Breast epithelium (tissue), 3 donors: ENCODE data around the gene KPTN.

Experiments used
- POLR2A ChIP-seq: fragments of 450-650 bp; IDR thresholded peaks from one replicate; pipeline ENCODE4 v1.6.1; 2016; ENCODE audit warnings: antibody characterized with exemption, mild to moderate bottlenecking, moderate library complexity
- POLR2AphosphoS5 ChIP-seq, 3 donors: sonication (generic); formaldehyde crosslinking; IDR thresholded peaks; one replicate each; pipeline ENCODE4 v1.6.1; 2017; ENCODE audit warnings: antibody characterized with exemption in 3 of 3

GRCh38 chr19:47450478-47450877 lies 33.5 kb downstream of the KPTN start:
- TF ChIP-seq POLR2AphosphoS5 (IDR thresholded peaks at IDR 0.05): no peak
- no peak for TF ChIP-seq POLR2A
